Colonic mucosa (tissue), 4 donors: ENCODE measurements around the gene SULT1A2. TPM values are rescaled to one million over a fixed set of nuclear protein-coding genes. Genes with fewer than 3 reads are reported as not detected.
"Not testable (repeated sequence)": the region's sequence is repeated elsewhere in the genome, so short reads cannot be mapped to it uniquely, and the experiment has no call there.

Source experiments
- DNase-seq: peaks from one replicate; pipeline ENCODE4 v3.0.0-alpha.2; 2020
- H3K27ac ChIP-seq: fragments of 200-600 bp; one replicate; pipeline ENCODE4 v1.8.0; 2021
- H3K27me3 ChIP-seq: fragments of 200-600 bp; one replicate; pipeline ENCODE4 v1.8.0; 2021
- H3K36me3 ChIP-seq: fragments of 200-600 bp; one replicate; pipeline ENCODE4 v1.8.0; 2021
- H3K4me1 ChIP-seq: fragments of 200-600 bp; one replicate; pipeline ENCODE4 v1.8.0; 2021; ENCODE audit warnings: mild to moderate bottlenecking
- H3K4me3 ChIP-seq: fragments of 200-600 bp; one replicate; pipeline ENCODE4 v1.8.0; 2021
- H3K9ac ChIP-seq, 2 donors: one replicate each; pipeline ENCODE4 v1.7.0; 2013; ENCODE audit warnings: control low read depth in 2 of 2, low read depth in 2 of 2, low read length in 2 of 2
- H3K9me3 ChIP-seq: fragments of 200-600 bp; one replicate; pipeline ENCODE4 v1.8.0; 2021
- intact Hi-C: fragments of 100-400 bp; cut with DNase I; formaldehyde crosslinking; loops from one replicate; pipeline ENCODE4 v1.14.1; 2022
- total RNA-seq, 2 donors: library from RNA; stranded (reverse); fragmentation: NEBNext Ultra II Directional in 1 of 2; extraction: Animal tissue kit (Norgen Biotek cat#: 25700) in 1 of 2; gene quantifications; one replicate each; pipeline ENCODE4 v1.2.1, GENCODE V29; 2021
- TF ChIP-seq, protein P1 (sequence below): fragments of 200-600 bp; IDR thresholded peaks from one replicate; pipeline ENCODE4 v1.8.0; 2022; ENCODE audit warnings: antibody characterized with exemption, mild to moderate bottlenecking
- donor health status: healthy.
- donor health status: DM: no; HTN: no; CAD: no.
- donor health status: DM: no; HTN: no; CAD: no.

SULT1A2 gene
- total RNA-seq, 2 donors from 2014 or later = 7.6 to 12.6 TPM

DNA sequence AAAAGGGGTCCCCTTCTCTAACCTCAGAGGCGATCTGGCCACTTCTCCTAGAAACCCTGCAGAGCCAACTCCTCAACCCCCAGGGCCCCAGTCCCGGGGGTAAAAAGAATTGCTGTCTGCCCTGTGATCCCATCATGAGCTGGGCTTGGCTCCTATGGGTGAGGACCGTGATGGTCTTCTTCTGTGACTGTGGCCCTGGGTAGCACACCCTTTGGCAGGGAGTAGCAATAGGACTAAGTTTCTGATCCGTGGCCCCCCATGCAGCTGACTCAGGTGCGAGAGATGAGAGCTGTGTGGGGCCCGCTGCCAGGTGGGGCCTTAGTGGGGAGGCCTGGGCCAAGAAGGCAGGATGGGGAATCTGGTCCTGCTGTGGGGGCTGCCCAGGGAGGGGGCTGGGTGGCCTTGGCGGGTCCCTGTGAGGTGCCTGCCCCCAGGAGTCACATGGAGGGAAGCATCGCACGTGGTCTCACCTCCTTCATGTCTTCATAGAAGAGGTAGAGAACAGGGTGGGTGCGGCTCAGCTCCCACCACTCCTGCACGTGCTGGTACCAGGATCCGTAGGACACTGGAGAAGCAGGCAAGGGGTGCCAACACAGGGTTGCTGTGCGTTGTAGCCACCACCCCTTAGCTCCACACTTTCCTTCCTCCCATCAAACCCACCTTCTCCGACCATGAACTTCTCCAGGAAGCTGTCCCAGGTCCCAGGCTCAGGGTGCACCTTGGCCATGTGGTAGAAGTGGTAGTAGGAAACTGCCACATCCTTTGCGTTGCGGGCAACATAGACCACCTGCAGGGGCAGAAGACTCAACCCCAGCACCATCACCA is 9.7 kb upstream of the SULT1A2 start:
- intact Hi-C loops = no loop called here
- no peak overlapping the region for H3K27ac ChIP-seq
- peaks cover 10% of the 10 kb centered on the region for H3K4me1 ChIP-seq
- DNase-seq = no peak
- no peak overlapping the region for H3K4me3 ChIP-seq
- H3K9ac ChIP-seq = no peak overlapping the region
- no peaks in the 10 kb centered on the region for H3K36me3 ChIP-seq
- no peaks in the 10 kb centered on the region for H3K9me3 ChIP-seq
- no peaks in the 10 kb centered on the region for H3K27me3 ChIP-seq
- TF ChIP-seq, protein P1, sequence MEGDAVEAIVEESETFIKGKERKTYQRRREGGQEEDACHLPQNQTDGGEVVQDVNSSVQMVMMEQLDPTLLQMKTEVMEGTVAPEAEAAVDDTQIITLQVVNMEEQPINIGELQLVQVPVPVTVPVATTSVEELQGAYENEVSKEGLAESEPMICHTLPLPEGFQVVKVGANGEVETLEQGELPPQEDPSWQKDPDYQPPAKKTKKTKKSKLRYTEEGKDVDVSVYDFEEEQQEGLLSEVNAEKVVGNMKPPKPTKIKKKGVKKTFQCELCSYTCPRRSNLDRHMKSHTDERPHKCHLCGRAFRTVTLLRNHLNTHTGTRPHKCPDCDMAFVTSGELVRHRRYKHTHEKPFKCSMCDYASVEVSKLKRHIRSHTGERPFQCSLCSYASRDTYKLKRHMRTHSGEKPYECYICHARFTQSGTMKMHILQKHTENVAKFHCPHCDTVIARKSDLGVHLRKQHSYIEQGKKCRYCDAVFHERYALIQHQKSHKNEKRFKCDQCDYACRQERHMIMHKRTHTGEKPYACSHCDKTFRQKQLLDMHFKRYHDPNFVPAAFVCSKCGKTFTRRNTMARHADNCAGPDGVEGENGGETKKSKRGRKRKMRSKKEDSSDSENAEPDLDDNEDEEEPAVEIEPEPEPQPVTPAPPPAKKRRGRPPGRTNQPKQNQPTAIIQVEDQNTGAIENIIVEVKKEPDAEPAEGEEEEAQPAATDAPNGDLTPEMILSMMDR = no peak

DNA sequence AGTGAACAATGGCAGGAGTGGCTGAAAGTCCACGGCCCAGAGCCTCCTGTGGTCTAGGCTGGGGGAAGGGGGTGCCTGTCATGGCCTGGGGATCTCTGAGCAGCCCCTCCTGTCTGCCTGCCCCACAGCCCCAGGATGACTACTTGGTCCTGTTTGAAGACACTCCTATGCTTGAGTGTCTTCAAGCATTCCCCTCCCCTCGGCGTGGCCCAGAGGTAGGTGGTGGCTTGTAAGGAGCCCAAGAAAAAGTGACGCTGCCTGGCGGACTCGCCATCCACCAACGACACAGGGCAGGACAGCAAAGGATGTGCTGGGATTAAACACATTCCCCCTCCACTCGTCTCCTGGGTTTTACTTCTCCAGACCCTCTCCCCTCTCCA is 7.3 kb upstream of the SULT1A2 start:
- intact Hi-C loops = no loop called here
- no peak for DNase-seq
- TF ChIP-seq, protein P1 = no peak
- Histone ChIP-seq H3K4me1 (no peaks in the 10 kb centered on the region), H3K9me3 (no peaks in the 10 kb centered on the region), H3K27ac (no peak overlapping the region), H3K9ac (no peak overlapping the region), H3K27me3 (no peaks in the 10 kb centered on the region), H3K36me3 (no peaks in the 10 kb centered on the region), H3K4me3 (no peak overlapping the region)

DNA sequence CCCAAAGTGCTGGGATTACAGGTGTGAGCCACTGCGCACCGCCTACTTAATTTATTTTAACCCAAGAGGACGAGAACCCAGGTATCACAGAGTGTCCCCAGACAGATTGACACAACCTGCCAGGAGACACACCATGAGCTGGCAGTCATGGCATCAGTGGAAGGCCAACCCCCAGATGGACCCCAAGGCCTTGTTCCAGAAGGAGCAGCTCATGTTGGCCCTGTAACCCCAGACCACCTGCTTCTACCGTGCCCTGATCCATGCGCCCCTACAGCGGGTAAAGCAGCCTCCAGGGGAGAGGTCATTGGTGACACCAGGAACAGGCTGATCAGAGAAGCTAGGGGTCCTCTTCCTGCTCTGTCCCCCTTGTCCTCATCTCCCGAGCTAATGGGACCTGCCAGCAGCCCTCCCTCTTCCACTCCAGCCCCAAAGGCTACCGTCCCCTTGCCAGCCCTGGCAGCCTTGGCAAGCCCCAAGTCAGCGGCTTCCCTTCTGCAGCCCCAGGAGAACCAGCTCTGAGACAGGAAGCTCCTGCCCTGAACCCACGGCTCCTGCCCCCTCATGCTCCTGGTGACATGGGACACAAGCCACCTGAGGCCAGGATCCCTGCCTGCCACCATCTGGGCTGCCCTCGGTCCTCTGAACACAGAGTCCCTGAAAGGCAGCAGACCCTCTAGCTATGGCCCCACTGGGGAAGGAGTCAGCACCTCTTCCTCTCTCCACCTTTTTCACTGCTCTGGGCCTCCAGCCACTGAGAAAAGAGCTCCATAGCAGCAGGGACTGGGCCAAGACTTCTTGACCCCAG is 6.7 kb upstream of the SULT1A2 start:
- H3K4me1 ChIP-seq = no peaks in the 10 kb centered on the region
- TF ChIP-seq, protein P1 = no peak
- H3K4me3 ChIP-seq = no peak overlapping the region
- H3K27me3 ChIP-seq = no peaks in the 10 kb centered on the region
- H3K9ac ChIP-seq = no peak overlapping the region
- no peak overlapping the region for H3K27ac ChIP-seq
- H3K9me3 ChIP-seq = no peaks in the 10 kb centered on the region
- no peak for DNase-seq
- intact Hi-C loops = no loop called here
- H3K36me3 ChIP-seq = no peaks in the 10 kb centered on the region

DNA sequence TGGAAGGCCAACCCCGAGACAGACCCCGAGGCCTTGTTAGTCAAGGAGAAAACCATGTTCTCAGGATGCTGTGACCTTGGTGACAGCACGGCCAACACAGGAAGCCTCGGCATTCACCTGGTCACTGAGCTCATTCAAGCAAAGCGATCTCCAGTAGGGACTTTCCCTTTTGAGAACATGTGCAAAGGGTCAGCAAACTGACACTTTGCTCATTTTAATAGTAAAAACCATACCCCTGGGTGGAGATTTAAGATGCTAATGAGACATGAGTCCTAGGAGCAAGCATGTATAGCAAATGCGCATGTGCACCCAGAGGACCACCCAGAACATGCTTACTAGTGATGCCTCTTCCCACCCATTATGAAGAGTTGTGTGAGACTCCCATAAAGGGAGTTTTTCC is 5.7 kb upstream of the SULT1A2 start:
- TF ChIP-seq, protein P1 = no peak
- H3K9me3 ChIP-seq = no peaks in the 10 kb centered on the region
- H3K9ac ChIP-seq = no peak overlapping the region
- no peaks in the 10 kb centered on the region for H3K4me1 ChIP-seq
- H3K4me3 ChIP-seq = no peak overlapping the region
- no peak for DNase-seq
- H3K27me3 ChIP-seq = no peaks in the 10 kb centered on the region
- intact Hi-C loops = no loop called here
- no peak overlapping the region for H3K27ac ChIP-seq
- H3K36me3 ChIP-seq = no peaks in the 10 kb centered on the region

DNA sequence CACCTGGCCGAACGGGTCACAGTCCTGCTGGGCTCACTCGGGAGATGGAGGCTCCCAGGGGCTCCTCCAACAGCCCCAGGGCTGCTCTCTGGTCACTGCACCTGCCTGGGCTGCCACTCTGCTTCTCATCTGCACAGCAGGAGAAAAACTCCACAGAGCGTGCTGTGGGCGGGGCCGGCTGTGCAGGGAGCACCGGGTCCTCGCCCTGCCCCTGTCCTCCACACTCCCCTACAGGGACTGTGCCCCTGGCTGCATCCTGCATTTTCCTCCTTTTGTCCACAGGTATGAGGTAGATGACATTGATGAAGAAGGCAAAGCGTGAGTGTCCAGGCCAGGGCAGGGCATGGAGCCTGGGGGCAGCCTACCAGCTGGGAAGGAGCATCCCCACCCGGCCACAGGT is 5.2 kb upstream of the SULT1A2 start:
- H3K4me3 ChIP-seq, H3K36me3 ChIP-seq, H3K27ac ChIP-seq, H3K9ac ChIP-seq, H3K9me3 ChIP-seq, H3K4me1 ChIP-seq, intact Hi-C loops, DNase-seq, H3K27me3 ChIP-seq: not testable (repeated sequence)

DNA sequence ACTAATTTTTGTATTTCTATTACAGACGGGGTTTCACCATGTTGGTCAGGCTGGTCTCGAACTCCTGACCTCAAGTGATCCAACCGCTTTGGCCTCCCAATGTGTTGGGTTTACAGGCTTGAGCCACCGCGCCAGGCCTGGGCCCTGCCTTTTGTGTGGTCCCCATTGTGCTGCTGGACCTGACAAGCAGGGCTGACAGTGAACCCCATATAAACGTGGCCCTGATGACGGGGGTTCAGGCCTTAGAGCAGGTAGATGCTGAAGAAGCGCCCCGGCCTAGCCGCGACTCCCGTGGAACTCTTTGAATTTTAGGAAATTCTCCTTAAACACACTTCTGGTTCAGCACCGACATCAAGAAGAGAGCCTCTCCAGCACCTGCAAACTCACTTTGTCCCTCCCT is 4.7 kb upstream of the SULT1A2 start:
- H3K27ac ChIP-seq, H3K9ac ChIP-seq, intact Hi-C loops, H3K4me1 ChIP-seq, DNase-seq, H3K36me3 ChIP-seq, H3K4me3 ChIP-seq, H3K9me3 ChIP-seq, H3K27me3 ChIP-seq: not testable (repeated sequence)

DNA sequence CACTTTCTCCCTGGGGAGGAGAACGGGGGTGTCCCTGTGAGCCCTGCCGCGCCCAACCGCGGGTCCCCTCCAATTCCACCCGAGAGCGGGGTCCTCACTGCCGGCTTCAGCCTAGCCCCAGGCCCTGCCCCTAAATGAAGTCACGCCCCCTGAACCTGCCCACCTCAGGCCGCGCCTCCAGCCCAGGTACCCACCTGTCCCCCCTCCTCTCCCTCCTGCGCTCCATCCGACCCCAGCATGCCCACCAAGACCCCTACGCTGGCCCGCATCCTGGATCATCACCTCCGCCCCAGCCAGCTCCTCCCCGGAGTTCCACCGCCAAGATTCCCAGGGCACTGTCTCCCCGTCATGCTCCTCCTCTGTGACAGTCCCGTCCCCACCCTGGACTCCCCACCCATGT is 4.1 kb upstream of the SULT1A2 start:
- H3K27me3 ChIP-seq, intact Hi-C loops, H3K4me3 ChIP-seq, H3K4me1 ChIP-seq, H3K27ac ChIP-seq, DNase-seq, H3K9ac ChIP-seq, H3K36me3 ChIP-seq, H3K9me3 ChIP-seq: not testable (repeated sequence)

DNA sequence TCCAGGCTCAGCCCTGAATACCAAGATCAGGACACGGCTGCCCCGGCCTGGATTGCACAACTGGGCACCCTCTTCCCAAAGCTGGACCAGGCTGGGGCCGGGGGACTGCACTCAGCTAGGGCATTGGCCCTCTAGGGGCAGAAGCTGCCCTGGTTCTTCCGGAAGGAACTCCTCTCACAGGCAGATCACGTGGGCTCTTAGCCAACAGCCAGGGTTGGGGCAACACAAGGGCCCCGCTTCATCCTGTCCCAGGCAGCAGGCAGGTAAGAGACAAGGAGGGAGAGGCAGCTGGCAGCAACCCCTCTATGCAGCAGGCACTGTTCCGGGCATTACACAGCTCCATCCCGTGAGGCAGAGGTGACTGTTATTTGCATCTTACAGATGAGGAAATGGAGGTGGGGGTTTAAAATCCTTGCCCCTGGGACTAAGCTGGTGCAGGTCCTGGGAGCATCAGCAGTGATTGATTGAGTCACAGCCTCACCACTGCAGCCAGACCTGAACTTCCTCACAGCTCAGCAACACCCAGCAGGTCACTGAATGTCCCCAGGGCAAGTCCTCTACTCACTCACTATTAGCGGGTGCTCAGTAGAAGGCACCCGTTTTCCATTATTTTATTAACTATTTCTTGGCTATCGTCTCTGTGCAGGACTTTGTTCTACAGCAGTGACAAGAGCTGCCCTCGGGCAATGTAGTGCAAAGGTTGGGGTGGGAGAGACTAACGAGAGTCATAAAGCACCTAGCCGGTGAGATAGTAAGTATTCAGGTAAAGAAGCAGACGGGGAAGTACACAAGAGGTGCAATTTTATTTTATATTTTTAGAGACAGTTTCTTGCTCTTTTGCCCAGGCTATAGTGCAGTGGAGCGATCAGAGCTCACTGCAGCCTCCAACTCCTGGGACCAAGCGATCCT is 2.8 kb upstream of the SULT1A2 start:
- H3K4me1 ChIP-seq, H3K36me3 ChIP-seq, H3K9ac ChIP-seq, H3K9me3 ChIP-seq, DNase-seq, intact Hi-C loops, H3K27ac ChIP-seq, H3K27me3 ChIP-seq, H3K4me3 ChIP-seq: not testable (repeated sequence)
